EL (cell line): ENCODE data around the gene TOX2.
A peak's percentile ranks its signal among the peaks of the same experiment; 100 is the strongest.

ENCODE experiments used
- DNase-seq: peaks from one replicate; pipeline ENCODE4 v3.0.0-alpha.2; 2016

TOX2 gene

GRCh38 chr20:43941476-43942200 is 27.0 kb downstream of the TOX2 start:
- peak; percentile 40 for DNase-seq

GRCh38 chr20:43942201-43942590 is 27.5 kb downstream of the TOX2 start:
- no peak for DNase-seq

- DNase-seq = peak; percentile 66
These were observed 28.1 kb downstream of the TOX2 start for GRCh38 chr20:43942667-43943285.

GRCh38 chr20:43943725-43944124 is 29.1 kb downstream of the TOX2 start:
- no peak for DNase-seq

GRCh38 chr20:43944653-43945235 is 30.1 kb downstream of the TOX2 start:
- DNase-seq = no peak

GRCh38 chr20:43945391-43946205 is 30.9 kb downstream of the TOX2 start:
- DNase-seq = no peak

- DNase-seq = no peak
These were observed 31.5 kb downstream of the TOX2 start for GRCh38 chr20:43946206-43946491.

- DNase-seq = no peak
These were observed 32.1 kb downstream of the TOX2 start for GRCh38 chr20:43946659-43947315.

GRCh38 chr20:43947316-43947710 is 32.7 kb downstream of the TOX2 start:
- no peak for DNase-seq

- DNase-seq = no peak
These were observed 33.8 kb downstream of the TOX2 start for GRCh38 chr20:43948455-43948854.

- no peak for DNase-seq
These were observed 34.6 kb downstream of the TOX2 start for GRCh38 chr20:43949248-43949647.

- no peak for DNase-seq
These were observed 35.3 kb downstream of the TOX2 start for GRCh38 chr20:43949741-43950618.

GRCh38 chr20:43953919-43954592 is 39.4 kb downstream of the TOX2 start:
- DNase-seq = peak; percentile 57

- no peak for DNase-seq
These were observed 40.0 kb downstream of the TOX2 start for GRCh38 chr20:43954704-43955061.

- DNase-seq = peak; percentile 97
These were observed 40.6 kb downstream of the TOX2 start for GRCh38 chr20:43955062-43955749.

- DNase-seq = no peak
These were observed 41.1 kb downstream of the TOX2 start for GRCh38 chr20:43955750-43956191.

- DNase-seq = no peak
These were observed 42.7 kb downstream of the TOX2 start for GRCh38 chr20:43957392-43957791.

GRCh38 chr20:43958626-43959025 is 44.0 kb downstream of the TOX2 start:
- no peak for DNase-seq

- no peak for DNase-seq
These were observed 44.6 kb downstream of the TOX2 start for GRCh38 chr20:43959079-43959919.

- no peak for DNase-seq
These were observed 45.2 kb downstream of the TOX2 start for GRCh38 chr20:43959920-43960227.
